ENCODE results near the gene PHLPP1.

Gene PHLPP1

GRCh38 chr18:62839874-62840713 lies 124.8 kb downstream of the PHLPP1 start:
- no peaks in the 10 kb centered on the region for H3K4me1 ChIP-seq
- intact Hi-C loops (cut with DNase I; ENCODE audit: low total_unique reads), result no loop called here
- no peak overlapping the region for H3K27ac ChIP-seq
- H3K36me3 ChIP-seq, result no peaks in the 10 kb centered on the region
- no peak for DNase-seq
- no peaks in the 10 kb centered on the region for H3K9me3 ChIP-seq
- H3K27me3 ChIP-seq, result no peaks in the 10 kb centered on the region
- no peak overlapping the region for H3K4me3 ChIP-seq
- TF ChIP-seq, protein P1, sequence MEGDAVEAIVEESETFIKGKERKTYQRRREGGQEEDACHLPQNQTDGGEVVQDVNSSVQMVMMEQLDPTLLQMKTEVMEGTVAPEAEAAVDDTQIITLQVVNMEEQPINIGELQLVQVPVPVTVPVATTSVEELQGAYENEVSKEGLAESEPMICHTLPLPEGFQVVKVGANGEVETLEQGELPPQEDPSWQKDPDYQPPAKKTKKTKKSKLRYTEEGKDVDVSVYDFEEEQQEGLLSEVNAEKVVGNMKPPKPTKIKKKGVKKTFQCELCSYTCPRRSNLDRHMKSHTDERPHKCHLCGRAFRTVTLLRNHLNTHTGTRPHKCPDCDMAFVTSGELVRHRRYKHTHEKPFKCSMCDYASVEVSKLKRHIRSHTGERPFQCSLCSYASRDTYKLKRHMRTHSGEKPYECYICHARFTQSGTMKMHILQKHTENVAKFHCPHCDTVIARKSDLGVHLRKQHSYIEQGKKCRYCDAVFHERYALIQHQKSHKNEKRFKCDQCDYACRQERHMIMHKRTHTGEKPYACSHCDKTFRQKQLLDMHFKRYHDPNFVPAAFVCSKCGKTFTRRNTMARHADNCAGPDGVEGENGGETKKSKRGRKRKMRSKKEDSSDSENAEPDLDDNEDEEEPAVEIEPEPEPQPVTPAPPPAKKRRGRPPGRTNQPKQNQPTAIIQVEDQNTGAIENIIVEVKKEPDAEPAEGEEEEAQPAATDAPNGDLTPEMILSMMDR (IDR thresholded peaks at IDR 0.05), result no peak

DNA sequence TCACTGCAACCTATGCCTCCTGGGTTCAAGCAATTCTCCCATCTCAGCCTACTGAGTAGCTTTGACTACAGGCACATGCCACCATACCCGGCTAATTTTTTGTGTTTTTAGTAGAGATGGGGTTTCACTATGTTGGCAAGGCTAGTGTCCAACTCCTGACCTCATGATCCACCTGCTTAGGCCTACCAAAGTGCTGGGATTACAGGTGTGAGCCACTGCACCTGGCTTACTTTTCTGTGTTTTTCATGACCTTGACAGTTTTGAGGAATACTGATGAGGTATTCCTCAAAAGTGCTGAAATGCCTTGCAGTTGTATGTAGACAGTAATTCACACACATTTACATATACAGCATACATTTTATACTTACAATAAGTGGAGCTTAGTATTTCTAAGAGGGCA lies 126.1 kb downstream of the PHLPP1 start:
- DNase-seq, result no peak
- TF ChIP-seq, protein P1 (IDR thresholded peaks at IDR 0.05), result no peak
- Histone ChIP-seq H3K4me1 (no peaks in the 10 kb centered on the region), H3K27me3 (no peaks in the 10 kb centered on the region), H3K9me3 (no peaks in the 10 kb centered on the region), H3K27ac (no peak overlapping the region), H3K36me3 (no peaks in the 10 kb centered on the region), H3K4me3 (no peak overlapping the region)
- intact Hi-C loops (cut with DNase I; ENCODE audit: low total_unique reads), result no loop called here

GRCh38 chr18:62842898-62843297 lies 127.6 kb downstream of the PHLPP1 start:
- Histone ChIP-seq H3K4me3 (no peak overlapping the region), H3K27me3 (no peaks in the 10 kb centered on the region), H3K27ac (no peak overlapping the region), H3K9me3 (no peaks in the 10 kb centered on the region), H3K36me3 (no peaks in the 10 kb centered on the region), H3K4me1 (no peaks in the 10 kb centered on the region)
- TF ChIP-seq, protein P1 (IDR thresholded peaks at IDR 0.05), result no peak
- DNase-seq, result no peak
- intact Hi-C loops (cut with DNase I; ENCODE audit: low total_unique reads), result no loop called here

DNA sequence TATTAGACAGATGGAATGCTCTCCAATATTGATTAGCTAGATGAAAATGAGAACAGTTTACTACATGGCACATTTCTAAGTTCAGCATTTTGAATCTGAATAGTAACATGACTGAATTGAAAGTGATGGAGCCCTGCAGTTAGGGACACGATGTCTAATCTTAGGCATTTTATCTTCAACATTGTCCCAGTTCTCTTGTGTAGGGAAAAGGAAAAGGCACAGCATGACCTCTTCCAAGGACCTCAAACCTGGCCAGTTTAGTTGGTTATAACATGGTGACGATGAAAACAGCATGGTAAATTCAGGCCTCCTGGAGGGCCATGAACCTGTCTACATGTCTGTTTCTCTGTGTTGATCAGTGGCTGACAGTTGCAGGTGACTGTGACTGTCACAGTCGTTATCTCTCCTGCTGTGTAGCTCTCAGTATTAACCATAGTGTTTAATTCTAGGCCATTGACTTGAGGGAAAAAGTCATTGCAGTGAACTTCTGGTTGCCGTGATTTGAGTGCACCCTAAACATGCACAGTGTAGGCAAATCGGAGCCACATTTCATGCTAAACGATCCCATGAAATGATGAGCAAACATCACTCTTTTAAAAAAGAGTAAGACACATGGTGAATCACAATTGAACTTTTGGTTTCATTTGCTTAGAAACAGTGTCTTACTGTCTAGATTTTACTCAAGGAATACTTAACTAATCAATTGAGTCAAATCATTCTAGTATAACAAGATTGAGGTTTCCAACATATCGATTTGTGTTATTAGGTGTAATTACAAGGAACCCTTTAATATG lies 129.7 kb downstream of the PHLPP1 start:
- Histone ChIP-seq H3K36me3 (no peaks in the 10 kb centered on the region), H3K9me3 (no peaks in the 10 kb centered on the region), H3K4me3 (no peak overlapping the region), H3K27ac (no peak overlapping the region), H3K4me1 (no peaks in the 10 kb centered on the region), H3K27me3 (no peaks in the 10 kb centered on the region)
- TF ChIP-seq, protein P1 (IDR thresholded peaks at IDR 0.05), result no peak
- intact Hi-C loops (cut with DNase I; ENCODE audit: low total_unique reads), result no loop called here
- DNase-seq, result no peak

- intact Hi-C loops (cut with DNase I; ENCODE audit: low total_unique reads), result no loop called here
- no peak overlapping the region for H3K27ac ChIP-seq
- TF ChIP-seq, protein P1 (IDR thresholded peaks at IDR 0.05), result no peak
- H3K27me3 ChIP-seq, result no peaks in the 10 kb centered on the region
- no peak overlapping the region for H3K4me3 ChIP-seq
- no peak for DNase-seq
- H3K36me3 ChIP-seq, result no peaks in the 10 kb centered on the region
- no peaks in the 10 kb centered on the region for H3K9me3 ChIP-seq
- no peaks in the 10 kb centered on the region for H3K4me1 ChIP-seq
These were observed 131.0 kb downstream of the PHLPP1 start for GRCh38 chr18:62846313-62846712.
